GM12878 (cell line): ENCODE results near the gene TSPEAR.

Experiments
- CREM ChIP-seq: IDR thresholded peaks from 2 replicates; pipeline ENCODE4 v1.6.1; 2014; ENCODE audit warnings: antibody characterized with exemption, low read depth
- DPF2 ChIP-seq: fragments of 450-650 bp; IDR thresholded peaks from 2 replicates; pipeline ENCODE4 v1.6.1; 2017; ENCODE audit warnings: mild to moderate bottlenecking
- NFYB ChIP-seq: IDR thresholded peaks from 2 replicates; pipeline ENCODE4 v1.6.1; 2011; ENCODE audit warnings: low read depth, mild to moderate bottlenecking, low read length, improper control_type of control experiment, moderate library complexity; ENCODE audit not compliant: insufficient read depth
- NR2F1 ChIP-seq: fragments of 450-650 bp; conservative IDR thresholded peaks from 2 replicates; pipeline ENCODE4 v1.6.1; 2017; ENCODE audit warnings: mild to moderate bottlenecking
- POLR2AphosphoS2 ChIP-seq: IDR thresholded peaks from 2 replicates; pipeline ENCODE4 v1.6.1; 2011; ENCODE audit warnings: low read depth, mild to moderate bottlenecking, low read length, improper control_type of control experiment, moderate library complexity
- ZSCAN29 ChIP-seq: fragments of 450-650 bp; IDR thresholded peaks from 2 replicates; pipeline ENCODE4 v1.6.1; 2017; ENCODE audit warnings: mild to moderate bottlenecking, moderate library complexity
- ZZZ3 ChIP-seq: IDR thresholded peaks from 2 replicates; pipeline ENCODE4 v1.6.1; 2011; ENCODE audit warnings: low read depth; ENCODE audit not compliant: control insufficient read depth, insufficient read length

DNA sequence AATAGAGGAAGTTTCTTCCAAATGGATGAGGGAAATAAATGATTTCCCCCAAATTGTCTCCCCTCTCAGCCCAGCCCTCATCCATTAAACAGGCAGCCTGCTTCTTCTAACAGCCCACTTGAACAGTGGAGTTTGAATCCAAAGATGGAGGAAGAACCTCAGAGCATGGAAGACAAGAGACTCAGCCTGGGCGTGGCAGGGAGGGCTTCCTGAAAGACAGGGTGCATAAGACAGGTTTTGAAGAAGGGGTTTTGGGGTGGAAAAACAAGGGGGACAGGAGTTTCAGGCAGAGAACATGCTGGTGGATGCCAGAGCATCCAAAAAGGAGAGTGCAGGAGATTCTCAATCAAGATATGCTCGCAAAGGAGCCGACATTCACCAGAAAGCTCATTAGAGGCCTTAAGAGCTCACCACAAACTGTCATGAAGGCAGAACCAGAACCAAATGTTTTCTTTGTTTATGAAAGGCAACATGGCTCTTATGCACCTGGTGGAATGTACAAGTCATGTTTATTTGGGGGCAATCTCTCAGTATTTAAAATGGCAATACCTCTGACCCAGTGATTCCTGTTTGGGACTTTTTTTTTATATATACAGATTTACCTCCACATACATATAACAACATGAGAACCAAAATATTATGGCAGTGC is 26.5 kb upstream of the TSPEAR start:
- TF ChIP-seq POLR2AphosphoS2: no peak
- no peak for TF ChIP-seq DPF2
- TF ChIP-seq CREM: no peak
- no peak for TF ChIP-seq ZSCAN29
- no peak for TF ChIP-seq ZZZ3
- no peak for TF ChIP-seq NFYB
- TF ChIP-seq NR2F1: no peak
